ENCODE measurements around the gene PXYLP1.
A peak's percentile ranks its signal among the peaks of the same experiment; 100 is the strongest.

Gene PXYLP1

DNA sequence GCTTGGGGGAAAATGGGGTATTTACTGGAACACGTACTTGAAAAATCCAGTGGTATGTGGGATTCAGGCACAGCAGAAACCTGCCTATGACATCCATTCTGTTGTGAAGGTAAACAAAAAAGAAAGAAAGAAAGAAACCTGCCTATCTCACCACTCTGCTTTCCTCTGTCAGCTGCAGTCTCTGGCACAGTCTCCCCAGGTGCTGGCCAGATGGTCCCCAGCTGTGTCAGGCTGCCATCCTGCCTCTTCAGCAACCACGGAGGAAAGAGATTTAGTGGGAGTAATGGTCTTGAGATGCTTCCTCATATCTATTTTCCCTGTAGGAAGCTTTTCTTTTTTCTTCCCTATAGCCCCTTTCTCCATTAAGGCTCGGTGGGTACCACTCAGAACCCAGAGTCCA lies 2.5 kb upstream of the PXYLP1 start:
- DNase-seq (ENCODE audit: low spot score), result no peak

DNA sequence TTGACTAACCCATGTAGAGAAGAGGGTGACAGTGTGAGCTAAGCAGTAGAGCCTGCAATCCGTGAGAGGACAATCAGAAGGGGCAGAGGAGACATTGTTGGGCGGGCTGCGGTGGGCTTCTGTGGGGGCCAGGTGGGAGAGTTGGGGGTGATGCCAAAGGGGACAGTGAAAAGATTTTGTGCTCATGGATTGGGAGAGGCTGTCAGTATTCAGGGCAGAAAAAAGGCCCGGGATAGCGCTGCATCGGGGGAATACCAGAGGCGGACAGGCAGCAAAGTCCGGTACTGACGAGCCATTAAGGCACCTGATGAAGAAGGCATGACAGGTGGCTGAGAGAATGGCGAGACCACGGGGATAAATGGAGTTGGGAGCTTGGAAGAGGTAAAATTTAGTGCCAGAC lies 1.3 kb upstream of the PXYLP1 start:
- no peak for DNase-seq (ENCODE audit: low spot score)

DNA sequence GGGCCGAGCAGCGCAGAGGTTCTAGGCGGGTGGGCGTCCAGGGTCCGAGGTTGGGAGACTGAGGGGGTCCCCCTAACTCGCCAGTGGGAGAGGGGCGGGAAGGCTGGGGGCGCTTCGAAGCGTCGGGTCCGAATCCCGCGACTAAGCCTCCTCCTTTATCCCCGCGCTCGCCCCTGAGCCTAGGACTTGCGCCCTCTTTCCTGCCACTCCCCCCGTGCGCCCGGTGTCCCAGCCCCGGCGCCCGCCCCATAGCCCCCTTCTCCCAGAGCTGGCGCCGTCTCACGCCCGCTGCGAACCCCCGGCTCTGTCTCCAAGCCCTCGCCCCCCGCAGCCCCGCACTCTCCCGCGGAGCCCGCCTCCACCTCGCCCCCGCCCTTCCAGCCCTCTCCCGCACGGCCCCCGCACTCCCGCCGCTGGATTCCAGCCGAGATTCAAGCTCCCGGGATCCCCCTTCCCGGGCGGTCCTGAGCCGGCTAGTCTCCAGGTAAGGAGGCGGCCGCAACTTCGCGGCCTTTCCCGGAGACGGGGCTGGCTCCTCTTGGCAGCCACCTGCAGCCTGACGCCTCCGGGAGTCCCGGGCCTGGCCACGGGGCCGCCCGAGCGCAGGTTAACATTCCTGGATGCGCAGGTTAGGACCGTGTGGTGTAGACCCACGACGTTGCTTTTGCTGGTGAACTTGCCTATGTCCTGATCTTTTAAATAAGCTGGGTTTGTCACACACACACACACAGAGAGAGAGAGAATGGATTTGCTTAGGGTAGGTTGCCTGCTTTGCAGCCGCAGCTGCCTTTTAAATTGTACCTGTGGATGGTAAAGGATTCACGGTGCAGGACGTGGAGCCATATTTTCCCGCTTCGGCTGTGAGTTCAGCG lies 563 bp downstream of the PXYLP1 start:
- peak; percentile 36 for DNase-seq (ENCODE audit: low spot score)

DNA sequence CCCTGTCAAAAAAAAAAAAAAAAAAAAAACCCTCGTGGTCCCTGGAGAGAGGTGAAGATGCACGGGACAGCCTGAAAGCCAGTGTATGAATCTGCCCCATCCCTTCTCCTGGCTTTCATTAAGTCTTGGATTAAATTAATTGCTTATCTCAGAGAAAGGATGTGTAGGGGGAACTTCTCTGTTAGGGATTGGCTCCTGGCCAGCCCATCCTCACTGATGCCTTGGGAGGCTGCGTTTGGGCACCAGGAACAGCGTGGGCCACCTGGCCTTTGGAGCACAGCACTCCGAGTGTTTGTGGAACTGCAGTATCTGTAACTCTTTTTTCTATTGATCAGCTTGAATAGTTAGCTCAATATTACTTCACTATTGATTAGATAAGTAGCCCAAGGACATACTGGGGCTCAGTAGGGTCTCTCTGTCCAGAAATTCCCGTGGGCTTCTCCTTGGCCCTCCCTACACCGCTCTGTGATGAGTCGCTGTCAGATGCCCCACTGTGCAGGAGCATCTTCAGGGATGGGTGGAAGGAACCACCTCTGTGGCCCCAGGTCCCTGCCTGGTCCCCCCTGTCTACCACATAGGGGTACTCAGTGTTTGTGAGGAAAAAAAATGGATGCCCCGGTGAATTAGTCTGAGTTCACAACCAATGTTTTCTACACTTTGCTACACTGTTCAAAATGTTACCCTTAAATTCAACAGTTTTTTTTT lies 2.0 kb downstream of the PXYLP1 start:
- no peak for DNase-seq (ENCODE audit: low spot score)

DNA sequence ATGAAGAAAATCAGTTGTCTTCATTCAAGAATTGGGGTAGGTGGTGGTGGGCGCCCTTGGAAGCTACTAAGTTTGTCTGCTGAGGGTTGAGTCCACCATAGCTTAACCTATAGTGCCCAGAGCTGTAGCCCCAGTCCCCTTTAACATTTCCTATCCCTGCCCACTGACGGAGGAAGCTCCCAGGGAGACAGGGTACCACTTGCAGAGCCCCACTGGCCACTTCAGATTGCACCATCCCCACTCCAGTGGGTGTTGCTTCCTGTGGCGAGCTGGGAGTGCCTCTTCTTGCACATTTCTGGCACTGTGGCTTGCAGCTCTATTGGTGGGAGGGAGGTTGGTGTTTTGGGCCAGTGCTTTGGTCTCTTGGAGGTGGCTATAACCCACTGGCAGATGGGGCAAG lies 2.7 kb downstream of the PXYLP1 start:
- no peak for DNase-seq (ENCODE audit: low spot score)

DNA sequence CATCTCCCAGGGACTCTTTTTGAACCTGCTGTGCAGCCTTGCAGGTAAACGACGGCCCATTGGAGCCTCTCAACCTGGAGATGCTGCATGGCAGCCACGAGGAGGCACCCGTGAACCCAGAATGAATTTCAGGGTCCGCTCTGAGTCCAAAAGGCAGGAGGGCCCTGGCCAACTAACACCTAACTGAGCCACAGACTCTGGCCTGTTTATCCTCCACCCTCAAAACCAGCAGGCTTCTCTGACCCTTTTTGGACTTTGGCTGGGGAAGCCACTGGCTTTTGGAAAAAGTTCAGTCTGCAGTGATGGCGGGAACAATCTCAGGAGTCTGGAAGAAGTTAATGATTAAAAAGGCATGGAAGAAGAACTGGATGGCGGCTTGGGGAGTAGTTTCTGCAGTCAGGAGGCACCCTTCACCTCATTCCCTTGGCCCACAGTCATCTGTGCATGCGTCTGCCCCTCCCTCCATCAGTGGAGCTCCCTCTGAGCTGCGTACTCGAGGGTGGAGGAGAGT lies 4.1 kb downstream of the PXYLP1 start:
- DNase-seq (ENCODE audit: low spot score), result no peak

DNA sequence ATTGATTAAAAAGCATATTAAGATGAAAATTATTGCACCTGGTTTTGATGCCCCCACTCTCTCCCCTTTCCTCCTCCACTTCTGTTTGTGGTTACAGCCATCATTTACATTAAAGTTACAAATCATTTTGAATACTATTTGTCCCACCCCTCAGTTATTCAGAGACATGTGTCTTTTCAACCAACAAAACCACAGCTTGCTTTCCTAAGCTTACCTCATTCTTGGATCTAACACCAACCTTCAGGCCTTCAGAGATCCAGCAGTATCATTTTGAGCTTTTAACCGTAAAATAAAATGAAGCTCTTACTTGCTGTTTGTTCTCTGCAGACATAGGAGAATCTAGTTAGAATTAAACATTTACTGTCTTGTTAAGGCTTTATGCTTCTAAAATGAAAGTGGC lies 4.7 kb downstream of the PXYLP1 start:
- no peak for DNase-seq (ENCODE audit: low spot score)

DNA sequence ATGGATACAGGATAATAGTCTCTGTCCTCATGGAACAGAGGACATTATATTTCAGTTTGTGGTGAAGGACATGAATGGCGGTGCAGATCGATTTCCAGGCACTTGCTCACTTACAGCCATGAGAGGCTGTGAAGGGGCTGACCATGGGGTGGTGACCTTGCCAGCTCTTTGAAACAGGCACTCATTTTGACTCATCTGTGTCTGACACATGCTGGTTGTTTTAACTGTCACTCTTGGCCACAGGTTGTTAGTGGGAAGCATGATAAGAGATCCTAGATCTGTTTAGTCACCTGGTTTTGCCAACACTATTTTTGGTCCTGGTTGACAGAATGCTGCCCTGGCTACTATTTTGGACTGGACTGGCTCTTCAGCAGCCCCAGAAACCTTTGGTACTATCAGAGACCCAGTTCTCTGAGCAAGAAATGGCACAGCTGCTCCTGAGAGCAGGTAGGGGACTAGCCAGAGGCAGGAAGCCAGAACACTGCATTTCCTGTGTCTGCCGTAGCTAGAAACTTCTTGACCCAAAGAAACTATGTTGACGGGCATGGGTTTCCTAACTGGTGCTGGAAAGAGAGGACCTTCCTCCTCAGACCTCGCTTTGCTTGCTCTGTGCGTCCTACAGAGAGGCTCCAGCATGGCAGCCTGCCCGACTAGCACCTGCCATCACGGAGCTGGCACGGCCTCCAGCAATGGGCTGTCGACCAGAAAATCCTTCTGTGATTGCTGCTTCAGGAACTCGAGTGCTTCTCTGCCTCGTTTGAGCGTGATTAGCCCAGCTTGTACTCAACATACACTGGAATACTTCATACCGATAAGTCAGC lies 6.3 kb downstream of the PXYLP1 start:
- DNase-seq (ENCODE audit: low spot score), result no peak

DNA sequence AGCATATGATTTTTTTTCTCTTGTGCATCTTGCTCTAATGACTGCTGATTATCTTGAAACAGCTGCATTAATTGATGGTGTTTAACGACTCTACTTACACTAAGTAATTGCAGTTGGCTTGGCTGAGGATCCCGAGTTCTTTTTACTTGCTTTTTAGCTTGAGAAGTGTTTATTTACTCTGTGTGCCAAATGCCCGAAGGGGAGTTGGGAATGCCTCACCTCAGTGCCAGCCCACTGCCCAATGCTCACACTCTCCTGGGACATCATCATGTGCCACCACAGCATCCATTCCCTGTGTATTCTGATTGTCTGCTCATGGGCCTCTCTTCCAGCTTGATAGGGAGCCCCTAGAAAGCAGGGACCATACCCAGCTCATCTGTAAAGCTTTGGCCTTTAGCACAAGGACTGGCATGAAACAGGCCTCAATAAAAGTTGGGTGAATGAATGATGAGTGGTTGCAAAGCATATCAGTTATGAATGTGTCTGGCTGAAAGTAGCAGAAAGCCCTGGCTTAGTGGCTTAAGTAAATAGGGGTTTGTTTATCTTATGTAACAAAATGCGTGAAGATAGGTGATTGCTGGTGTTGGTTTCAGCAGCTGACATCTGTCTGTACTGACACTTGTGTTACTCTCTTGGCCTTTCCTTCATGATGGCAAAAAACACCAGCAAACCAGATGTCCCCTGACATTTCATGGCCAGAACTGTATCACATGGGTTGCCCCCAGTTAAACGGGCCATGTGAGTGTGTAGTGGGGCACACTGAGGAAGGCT lies 8.1 kb downstream of the PXYLP1 start:
- DNase-seq (ENCODE audit: low spot score), result no peak

DNA sequence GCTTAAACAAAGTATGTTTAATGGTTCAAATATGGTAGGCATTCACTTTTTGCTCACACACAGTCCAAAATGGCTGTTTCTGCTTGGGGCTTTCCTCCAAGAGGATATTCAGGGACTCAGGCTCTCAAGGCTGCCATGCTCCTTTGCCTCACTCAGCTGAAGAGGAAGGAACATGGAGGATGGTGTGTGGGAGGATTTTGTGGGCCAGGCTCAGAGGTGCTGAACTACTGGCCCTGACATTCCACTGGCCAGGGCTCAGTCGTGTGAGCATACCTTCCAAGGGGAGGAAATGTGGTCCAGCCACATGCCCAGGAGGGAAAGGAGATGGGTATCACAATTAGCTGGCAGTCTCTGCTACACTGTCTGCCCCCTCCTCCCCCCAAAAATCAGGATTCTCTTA lies 8.7 kb downstream of the PXYLP1 start:
- DNase-seq (ENCODE audit: low spot score), result no peak

DNA sequence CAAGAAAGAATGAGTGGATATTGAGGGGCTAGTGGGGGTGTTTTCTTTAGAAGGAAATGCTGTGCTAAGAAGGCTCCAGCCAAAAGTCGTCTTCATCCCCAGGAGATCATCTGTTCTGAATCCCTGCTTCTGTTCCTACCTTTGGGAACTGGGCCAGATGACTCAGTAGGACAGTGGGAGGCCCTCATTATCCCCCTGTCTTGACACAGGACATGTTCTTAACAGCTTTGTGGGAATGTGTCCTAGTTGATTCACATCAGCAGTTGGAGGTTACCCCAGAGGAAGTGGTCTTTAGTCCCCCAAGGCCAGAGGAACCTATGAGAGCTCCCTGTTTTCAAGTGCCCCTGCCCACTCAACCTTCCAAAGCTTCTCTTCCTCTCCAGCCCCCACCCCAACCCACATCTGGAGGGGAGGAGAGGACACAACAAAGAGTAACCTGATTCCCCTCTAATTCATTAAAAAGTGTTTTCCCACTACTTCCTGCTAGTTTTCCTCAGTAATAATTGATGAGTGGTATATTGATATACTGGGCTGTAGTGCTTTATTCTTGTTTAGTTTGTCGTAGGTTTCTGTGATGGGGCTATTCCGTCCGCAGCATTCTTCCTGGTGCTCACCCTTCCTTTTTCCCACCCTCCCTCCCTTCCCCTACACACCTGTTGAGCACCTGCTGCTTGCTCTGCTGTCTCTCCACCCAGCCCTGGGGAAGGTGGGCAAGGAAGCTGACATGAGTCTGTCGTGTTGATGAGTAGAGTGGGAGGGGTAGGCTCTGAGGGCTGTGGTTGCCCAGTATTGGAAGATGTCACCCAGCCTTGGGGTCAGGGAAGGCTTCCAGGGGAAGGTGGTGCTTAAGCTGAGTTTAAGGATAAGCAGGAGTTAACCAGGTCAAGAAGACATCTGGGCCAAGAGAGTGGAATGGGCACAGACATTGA lies 9.3 kb downstream of the PXYLP1 start:
- peak; percentile 30 for DNase-seq (ENCODE audit: low spot score)

DNA sequence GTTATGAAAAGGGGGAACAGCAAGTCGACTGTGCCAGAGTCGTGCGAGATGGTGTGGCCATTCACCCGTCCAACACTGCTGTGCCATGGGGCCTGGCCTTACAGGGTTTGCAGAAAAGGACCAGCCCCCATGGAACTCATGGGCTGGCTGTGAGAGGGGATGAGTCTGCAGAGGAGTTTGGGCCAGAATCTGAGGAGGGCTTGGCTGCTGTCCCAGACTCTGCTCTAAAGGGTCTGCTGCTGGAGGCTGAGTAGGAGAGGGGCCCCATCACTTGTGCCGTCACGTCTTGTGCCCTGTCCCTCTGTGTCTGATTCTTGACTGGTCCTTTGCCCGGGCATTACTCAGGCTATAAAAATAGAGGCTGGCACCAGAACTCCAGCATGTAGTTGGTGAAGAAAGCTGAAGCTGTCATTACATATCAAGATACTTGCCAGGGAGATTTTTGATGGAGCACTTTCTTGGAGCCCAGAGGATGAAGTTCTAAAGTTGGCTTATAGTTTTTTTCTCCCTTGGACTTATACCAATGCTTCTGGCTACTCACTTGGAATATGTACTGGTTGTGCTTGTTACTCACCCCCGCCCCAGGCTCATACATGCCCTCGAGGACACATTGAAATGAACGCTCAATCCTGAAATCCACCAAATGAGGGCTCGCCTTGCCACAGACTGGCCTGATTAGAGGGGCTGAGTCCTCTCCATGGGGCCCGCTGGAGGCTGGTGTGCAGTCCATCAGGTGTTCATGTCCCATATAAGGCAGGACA lies 10.2 kb downstream of the PXYLP1 start:
- DNase-seq (ENCODE audit: low spot score), result peak; percentile 66

DNA sequence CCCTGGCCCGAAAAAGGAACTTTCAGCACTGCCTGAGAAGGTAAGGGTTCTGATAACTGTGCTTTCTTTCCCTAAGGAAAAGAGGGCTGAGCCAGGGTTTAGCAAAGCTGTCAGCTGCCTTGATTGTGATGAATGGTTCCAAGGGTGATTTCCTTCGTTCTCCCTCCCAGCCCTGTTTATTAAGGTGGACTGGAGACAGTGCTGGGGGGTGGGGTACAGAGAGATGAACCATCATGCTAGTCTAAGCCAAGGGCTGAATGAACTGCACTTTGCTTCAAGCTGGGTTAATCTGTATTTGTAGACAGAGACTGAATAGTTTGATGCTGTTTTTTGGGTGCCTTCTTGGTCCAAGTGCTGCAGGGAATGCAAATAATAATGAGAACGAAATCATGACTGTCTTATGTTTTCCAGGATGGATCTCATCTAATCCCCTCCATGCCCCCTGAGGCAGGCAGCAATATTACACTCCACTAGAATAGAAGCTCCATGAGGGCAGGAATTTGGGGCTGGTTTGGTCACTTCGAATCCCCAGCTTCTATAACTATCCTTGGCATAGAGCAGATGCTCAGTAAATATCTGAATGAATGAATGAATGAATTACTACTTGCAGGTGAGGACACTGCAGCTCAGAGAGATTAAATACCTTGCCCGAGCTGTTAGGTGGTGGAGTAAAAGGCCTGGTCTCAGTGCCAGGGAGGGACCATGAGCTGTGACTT lies 10.9 kb downstream of the PXYLP1 start:
- no peak for DNase-seq (ENCODE audit: low spot score)

DNA sequence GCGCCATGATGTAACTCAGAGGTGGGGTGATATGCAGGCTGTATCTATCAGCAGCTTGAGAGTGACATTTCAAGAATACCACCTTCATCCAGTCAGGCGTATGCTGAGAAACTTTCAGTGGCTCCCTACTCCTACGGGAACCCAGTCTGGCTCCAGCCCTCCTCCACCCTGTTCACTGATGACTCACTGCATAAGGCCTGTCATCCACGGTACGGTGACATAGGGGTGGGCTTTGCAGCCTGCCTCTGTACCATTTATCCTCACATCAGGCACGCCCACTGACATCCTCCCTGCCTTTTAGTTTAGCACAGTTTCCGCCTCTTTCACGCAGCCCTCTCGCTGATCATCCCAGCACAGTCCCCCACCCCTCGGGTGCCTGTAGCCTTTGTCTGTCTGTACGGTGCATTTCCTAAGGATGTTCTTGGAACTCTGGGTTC lies 11.7 kb downstream of the PXYLP1 start:
- DNase-seq (ENCODE audit: low spot score), result peak; percentile 39

DNA sequence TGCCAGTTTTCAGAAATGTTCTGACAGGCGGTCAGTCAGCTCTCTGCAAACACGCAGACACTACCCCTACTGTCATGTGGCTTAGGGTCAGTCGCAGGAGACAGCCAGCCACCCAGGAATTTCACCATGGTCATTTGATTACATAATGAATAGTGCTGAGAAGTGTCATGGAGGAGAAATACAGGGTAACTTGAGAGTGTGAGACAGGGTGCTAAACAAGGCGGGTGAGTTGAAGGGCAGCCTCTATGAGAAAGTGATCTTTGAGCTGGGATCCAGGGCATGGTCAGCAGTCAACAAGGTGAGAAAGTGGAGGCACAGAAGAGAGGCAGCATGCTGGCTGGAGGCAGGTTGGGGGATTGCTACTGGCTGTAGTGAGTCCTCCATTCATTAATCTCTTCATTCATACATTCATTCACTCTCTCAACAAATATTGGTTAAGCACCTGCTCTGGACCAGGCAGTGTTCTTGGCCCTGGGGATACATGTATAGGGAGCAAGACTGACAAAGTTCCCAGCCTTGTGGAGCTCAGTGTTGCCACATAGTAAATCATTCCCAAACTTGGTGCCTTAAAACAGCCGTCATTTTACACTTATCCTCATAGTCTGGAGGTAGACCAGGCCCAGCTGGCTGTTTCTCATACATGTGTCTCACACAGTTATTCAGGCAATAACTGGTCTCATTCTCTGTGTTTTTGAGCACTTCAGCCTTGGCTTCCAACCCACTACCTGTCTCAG lies 14.8 kb downstream of the PXYLP1 start:
- no peak for DNase-seq (ENCODE audit: low spot score)

DNA sequence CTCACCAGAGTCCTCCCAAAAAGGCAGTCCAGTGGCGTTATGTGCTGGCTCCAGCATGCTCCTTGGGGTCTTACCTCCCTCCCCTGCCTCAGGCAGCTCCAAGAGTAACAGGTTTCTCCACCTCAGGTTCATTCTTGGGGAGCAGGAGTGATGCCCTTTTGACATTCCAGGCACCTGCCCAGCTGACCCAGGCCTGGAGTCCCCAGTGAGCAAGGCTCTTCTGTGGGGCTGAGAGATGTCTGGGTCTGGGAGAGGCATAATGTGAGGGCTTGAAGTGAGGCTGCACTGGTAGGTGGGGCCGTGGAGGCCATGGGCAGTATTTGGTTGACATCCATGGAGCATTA lies 15.3 kb downstream of the PXYLP1 start:
- DNase-seq (ENCODE audit: low spot score), result no peak

DNA sequence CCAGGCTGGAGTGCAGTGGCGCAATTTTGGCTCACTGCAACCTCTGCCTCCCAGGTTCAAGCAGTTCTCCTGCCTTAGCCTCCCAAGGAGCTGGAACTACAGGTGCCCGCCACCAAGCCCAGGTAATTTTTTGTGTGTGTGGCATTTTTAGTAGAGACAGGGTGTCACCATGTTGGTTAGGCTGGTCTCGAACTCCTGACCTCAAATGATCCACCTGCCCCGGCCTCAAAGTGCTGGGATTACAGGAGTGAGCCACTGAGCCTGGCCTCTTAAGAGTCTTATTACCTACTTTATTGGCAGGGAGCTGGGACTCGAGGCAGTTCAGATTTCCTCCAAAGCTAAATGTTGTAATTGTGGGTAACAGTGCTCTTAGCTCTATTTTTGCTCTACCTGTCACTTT lies 16.4 kb downstream of the PXYLP1 start:
- no peak for DNase-seq (ENCODE audit: low spot score)

DNA sequence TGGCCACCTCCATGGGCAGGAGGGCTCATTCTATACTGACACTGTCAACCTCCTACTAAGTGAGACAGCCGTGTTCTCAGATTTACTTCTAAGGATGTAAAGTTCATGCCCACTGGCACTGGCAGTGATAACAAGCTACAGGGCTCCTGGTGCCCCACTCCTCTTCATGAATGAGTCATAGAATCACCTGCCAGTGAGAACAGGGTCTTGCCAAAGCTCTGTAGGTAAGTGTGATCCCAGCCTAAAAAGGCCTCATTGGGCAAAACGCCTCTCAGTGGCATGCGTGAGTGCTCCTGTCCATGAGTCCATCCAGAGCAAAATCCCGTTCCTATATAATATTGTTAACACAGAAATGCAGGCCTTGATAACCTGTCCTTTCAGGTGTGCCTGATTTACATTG lies 17.4 kb downstream of the PXYLP1 start:
- DNase-seq (ENCODE audit: low spot score), result no peak

DNA sequence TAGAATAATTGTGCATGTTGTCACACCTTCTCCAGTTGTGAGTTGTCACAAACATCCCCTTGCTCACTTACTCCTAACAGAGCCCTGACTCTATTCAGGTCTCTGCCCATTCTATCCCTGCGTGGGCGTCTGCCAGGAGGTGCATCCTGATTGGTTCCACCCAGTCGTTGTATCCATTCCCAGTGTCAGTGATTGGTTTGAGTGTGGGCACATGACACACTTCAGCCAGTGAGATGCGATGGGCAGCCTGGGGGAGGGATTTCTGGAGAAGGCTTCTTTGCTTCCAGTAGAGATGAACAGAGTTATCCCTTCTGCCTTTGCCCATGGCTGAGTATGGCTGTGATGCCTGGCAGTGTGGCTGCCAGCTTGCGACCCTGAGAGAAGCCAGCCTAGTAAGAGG lies 18.7 kb downstream of the PXYLP1 start:
- no peak for DNase-seq (ENCODE audit: low spot score)
